Activated CD4-positive, alpha-beta T cell treated with anti-CD3 and anti-CD28 coated beads for 1 hour (primary cell): ENCODE data around the gene RNF123.
A peak's percentile ranks its signal among the peaks of the same experiment; 100 is the strongest.
"Not testable (repeated sequence)": the region's sequence is repeated elsewhere in the genome, so short reads cannot be mapped to it uniquely, and the experiment has no call there.

ENCODE experiments used
- DNase-seq: peaks from one replicate; pipeline ENCODE4 v3.0.0-alpha.2; 2020

The RNF123 gene

DNA sequence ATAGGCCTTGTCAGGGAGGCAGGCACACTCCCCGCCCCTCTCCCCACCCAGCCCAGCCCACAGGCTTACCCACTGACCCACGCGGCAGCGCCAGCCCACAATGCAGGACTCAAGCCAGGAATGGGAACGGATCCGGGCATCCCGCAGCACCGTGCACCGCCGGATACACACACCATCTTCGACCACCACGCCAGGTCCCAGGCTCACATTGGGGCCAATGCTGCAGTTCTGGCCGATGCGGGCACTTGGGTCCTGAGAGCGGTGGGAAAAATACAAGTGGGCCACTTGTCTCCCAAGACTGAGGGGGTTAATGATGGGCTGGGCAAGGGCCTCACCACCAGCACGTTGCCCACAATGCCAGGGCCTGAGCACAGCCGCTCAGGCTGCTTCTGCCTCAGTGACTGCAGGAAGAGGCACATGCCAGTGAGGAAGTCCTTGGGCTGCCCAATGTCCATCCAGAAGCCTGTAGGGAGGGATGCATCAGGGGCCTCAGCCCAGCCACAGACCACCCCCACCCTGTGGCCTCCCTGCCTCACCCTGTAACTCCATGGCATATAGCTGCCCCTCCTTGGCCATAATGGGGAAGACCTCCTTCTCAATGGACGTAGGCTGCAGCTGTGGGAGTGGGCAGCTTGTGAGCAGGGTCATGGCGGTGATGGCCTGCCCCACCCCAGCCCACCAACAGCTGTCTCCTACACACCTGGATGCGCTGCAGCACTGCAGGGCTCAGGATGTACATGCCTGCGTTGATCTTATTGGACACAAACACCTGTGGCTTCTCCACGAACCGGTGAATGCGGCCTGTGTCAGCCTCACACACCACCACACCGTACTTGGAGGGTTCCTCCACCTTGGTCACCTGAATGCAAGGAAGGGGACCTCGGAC is 32.8 kb downstream of the RNF123 start:
- no peak for DNase-seq

DNA sequence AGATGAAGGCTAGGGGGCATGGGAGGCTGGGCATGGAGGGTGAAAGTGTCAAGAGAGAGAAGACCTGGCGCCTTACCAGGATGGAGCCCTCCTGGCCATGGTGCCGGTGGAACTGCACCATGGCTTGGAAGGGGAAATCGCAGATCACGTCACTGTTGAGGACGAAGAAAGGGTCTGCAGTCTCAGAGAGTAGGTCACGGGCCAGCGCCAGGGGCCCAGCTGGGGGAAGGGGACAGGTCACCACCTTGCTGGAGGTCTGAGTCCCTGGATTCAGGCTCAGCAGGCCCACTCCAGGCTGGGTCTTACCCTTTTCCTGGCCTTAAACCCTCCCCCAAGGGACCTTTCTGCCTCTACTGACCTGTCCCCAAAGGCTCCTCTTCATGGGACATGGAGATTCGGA is 33.5 kb downstream of the RNF123 start:
- no peak for DNase-seq

DNA sequence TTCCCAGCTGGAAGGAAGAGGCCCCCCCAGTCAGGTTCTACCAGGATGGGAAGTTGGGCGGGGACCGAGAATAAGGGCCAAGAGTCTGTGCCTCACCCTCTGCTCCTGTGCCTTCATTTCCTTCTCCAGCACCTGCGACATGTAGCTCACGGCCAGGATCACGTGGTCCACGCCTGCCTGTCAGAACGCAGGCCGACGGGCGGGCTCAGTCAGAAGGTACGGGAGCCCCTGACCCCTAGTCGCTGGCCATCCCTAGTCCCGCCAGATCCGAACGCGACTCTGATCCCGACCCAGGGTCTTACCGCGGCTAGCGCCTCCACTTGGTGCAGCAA is 33.9 kb downstream of the RNF123 start:
- DNase-seq = peak; percentile 33

DNA sequence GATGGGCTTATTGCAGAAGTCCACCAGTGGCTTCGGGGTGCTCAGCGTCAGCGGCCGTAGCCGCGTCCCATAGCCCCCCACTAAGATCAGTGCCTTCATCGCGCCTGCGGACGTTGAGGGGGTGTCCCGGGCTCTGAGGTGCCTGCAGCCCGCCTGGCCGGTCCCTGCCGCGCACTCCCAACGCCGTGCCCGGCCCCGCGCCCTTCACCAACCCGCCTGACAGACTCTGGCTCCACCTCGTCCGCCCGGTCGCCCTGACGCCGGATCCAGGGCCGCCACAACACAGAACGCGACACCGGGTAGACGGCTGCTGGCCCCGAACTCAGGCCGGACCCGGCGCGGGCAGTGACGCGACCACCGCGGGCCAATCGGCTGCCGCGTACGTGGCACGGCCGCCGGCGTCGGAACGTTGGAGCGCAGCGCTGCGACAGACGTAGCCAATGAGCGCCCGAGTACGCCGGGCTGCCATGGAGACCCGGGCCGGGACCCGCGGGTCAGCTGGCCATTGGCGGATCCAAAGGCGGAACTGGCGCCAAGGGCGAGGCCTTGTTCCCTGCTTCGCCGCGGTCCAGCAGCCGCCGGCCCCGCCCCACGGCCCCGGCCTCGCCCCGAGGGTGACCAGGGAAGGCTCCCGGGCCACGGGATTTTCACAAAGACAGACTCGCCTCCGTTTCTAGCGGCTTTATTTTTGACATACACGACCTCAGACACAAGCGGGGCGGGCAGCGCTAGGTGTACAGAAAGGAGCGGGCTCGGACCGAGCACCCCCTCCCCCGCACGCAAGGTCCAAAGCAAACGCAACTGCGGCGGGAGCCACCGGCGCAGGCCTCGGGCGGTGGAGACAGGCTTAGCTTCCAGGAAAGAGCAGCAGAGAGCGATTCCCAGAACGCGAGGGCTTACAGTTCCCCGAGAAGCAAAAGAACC is 34.5 kb downstream of the RNF123 start, which contains the start of gene GMPPB:
GMPPB (minus strand) TSS at position 324 of the 924 bp plus-strand sequence; CDS start at position 99, 225 bp downstream.
- DNase-seq = peak; percentile 84

DNA sequence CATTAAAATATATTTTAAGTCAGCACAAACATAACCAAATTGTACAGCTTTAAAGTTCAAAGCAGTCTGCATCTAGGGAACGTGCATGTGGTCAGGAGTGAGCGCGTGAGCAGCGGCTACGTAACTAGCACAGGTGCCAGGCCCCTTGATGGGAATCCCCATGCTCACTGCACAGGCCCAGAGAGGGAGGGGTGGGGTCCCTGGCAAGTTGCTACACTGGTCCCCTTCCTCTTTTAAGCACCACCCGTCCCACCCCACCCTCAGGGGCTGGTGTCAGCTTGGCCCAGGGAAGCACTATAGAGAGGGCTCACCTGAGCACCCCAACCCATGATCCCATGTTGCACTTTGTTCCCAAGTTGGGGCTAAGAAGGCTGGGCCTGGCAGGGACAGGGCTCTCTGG is 35.2 kb downstream of the RNF123 start:
- DNase-seq = no peak

DNA sequence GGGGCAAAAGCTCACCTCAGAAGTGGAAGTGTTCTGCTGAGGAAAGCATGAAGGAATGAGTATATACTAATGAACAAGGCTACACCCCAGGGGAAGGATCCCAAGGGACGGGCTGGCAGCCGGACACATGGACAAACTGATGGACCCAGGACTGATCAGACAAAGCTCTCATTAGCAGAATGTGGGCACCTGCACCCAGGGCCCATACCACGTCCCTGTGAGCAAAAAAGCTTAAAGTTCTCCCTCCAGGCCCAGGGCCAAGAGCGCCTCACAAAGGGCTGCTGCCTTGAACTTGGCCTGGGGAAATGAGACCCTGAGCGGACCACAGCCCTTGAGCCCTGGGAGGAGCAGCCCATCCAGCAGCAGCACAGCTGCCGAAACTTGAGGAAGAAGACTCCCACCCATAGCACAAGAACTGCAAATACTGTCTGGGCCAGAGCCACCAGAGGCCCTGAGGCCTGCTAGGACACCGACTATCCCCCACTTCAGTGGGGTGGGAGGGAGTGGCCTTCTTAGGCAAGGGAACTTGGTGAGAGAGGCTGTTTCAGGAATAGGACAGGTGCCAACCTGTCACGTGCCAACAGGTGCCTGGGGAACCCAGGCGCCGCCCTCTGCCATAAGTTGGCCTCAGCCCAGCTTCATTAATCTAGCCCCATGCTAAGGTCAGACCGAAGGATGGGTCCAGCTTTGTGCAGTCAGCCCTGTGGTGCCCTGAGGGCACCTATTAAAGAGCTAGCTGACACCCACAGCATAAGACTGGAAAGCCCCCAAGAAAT is 36.7 kb downstream of the RNF123 start:
- DNase-seq = no peak

DNA sequence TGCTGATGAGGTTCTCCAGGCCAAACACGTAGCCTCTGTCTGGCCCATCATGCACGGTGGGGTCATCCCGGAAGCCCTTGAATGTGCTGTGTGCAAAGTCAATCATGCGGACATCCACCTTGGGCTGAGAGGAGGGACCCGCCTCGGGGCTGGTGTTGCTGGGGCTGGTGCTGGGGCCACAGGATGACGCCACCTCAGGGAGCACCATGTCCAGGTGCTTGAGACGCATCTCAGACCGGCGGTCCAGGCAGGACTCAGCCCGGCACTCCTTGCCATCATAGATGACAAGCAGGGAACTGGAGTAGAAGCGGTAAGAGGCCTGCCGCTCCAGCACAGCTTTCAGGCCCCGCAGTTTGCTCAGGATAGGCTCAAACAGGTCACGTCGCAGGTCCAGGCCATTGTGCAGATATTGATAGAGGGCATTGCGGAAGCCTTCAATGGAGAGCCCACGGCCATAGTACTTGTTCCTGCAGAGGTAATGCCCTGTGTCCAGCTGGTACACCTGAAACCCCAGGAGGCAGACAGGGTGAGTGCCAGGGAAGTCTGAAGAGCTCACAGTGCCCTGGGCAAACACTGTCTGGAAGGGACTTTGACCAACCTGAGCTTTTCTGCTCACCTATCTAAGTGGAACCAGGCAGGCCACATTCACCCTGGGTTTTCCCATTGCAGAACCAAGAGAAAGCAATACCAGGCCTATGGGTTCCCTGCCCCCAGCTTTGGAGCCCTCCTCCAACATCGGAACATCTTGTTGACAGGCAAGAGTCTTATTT is 38.0 kb downstream of the RNF123 start:
- no peak for DNase-seq

DNA sequence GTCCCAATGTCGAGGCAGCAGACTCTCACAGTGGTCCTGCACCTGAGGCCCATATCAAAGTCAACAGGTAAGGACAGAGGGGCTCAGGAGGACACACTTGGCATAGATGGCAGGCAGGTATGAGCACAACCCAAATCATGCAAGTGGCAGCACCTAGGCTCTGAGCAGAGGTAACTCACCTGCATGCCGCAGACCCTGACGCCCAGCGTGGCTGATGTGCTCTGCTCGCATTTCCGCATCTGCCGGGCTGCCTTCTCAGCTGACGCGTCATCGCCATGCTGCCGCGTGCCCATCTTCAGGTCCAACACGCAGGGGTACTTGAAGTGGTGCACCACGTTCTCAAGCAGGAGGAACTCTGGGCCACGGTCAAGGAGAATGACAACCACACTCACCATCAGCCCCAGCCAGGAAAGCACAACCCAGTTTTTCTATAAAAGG is 38.6 kb downstream of the RNF123 start:
- DNase-seq = no peak

DNA sequence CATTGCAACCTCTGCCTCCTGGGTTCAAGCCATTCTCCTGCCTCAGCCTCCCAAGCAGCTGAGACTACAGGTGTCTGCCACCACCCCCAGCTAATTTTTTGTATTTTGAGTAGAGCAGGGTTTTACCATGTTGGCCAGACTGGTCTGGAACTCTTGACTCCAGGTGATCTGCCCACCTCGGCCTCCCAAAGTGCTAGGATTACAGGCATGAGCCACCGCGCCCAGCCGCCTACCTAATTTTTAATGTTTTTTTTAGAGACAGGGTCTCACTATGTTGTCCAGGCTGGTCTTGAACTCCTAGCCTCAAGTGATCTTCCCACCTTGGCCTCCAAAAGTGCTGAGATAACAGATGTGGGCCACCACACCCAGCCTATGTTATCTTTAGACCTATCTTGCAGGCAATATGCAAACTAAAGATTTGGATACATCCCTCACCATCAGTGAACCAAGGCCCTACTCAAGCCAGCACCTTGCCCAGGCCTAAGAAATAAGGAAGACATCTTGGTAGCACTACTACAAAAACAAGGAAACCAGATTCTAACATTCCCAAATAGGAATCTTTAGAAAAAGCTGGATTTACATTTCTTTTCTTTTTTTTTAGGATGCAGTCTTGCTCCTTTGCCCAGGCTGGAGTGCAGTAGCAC is 40.7 kb downstream of the RNF123 start:
- DNase-seq = no peak

DNA sequence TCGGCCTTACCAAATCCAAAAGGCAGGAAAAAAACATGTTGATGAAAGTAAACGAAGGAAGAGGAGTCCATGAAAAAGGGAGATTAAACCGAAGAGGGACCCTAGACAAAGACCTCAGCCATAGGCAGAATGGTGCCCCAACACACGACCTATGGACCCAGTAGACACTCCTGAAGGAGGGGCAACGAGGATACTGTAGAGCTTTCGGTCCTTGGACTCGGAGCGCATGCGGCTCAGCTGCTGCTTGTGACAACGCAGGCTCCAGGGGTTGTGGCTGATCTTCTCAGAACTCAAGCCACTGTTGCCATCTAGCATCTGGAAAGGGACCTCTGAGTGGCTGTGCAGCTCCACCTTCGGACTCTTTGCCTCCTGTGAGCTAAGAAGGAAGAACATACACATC is 43.2 kb downstream of the RNF123 start:
- no peak for DNase-seq

DNA sequence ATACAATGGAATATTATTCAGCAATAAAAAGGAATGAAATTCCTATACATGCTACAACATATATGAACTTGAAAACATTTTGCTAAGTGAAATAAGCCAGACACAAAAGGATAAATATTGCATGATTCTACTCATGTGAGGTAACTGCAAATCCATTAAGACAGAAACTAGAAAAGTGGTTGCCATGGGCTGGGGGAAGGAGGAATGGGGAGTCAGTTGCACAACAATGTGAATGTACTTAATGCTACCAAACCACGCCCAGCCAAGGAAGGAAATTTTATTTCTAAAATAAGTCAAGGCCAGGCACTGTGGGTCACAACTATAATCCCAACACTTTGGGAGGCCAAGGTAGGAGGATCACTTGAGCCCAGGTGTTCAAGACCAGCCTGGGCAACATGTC is 44.2 kb downstream of the RNF123 start:
- no peak for DNase-seq

DNA sequence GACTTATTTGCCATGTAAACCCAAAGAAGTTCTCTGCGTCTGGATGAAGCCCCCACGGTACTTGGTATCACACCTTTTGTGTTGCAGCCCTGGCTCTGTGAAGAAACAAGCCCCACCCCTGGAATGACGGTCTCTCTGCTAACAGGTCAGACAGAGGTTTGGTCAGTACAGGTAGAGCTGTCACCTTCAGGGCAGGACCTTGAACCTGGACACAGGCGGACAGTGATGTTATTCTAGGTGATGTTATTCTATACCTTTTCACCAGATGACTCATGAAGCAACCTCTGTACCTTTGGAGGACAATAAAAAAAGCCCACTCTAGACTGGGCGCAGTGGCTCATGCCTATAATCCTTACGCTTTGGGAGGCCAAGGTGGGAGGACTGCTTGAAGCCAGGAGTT is 45.4 kb downstream of the RNF123 start:
- DNase-seq = no peak

DNA sequence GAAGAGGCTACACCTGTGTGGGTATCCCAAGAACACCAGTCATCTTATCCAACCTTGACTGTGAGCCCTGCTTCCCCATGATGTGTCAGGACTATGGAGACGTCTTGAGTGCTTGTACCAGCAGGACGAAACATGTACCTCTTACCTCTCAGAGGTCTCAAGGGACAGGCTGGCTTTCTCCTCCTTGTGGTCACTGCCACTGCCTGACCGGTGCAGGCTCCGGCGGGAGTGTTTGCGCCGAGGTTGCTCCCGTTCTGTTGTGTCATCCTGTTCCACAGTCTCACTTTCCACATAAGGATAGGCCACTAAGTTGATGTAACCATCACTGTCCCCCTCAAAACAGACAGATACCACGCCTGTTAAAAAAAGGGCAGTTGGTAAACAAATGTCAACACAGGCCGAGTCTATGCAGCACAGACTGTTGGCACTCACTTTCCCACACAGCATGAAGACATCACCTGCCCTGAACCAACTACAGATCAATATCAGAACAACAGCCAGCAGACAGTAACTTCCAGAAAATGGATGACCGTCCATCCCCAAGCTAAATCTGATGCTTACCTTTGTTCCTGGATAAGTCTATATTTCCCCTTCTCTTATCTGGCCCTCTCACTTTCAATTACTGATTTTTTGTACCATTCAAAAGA is 48.8 kb downstream of the RNF123 start:
- no peak for DNase-seq

DNA sequence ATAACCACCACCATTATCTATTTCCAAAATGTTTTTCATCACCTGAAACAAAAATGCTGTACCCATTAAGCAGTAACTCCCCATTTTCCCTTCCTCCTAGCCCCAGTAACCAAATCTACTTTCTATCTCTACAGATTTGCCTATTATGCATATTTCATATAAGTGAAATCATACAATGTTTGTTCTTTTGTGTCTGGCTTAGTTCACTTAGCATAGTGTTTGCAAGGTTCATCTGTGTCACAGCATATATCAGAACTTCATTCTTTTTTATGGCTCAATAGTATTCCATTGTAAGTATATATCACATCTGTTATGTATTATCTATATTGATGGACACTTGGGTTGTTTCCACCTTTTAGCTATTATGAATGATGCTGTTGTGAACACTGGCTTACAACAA is 51.1 kb downstream of the RNF123 start:
- DNase-seq = no peak

DNA sequence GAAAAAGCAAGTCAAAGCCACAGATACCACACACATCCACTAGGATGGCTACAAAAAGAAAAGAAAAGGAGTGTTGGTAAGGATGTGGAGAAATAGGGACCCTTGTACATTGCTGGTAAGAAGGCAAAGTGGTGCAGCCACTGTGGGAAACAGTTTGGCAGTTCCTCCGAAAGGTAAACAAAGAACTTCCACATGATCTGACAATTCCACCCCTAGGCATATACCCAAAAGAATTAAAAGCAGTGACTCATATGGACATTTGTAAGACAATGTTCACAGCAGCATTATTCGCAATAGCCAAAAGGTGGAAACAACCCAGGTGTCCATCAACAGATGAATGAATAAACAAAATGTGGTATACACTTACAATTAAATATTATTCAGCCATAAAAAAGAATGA is 56.6 kb downstream of the RNF123 start:
- DNase-seq = no peak

DNA sequence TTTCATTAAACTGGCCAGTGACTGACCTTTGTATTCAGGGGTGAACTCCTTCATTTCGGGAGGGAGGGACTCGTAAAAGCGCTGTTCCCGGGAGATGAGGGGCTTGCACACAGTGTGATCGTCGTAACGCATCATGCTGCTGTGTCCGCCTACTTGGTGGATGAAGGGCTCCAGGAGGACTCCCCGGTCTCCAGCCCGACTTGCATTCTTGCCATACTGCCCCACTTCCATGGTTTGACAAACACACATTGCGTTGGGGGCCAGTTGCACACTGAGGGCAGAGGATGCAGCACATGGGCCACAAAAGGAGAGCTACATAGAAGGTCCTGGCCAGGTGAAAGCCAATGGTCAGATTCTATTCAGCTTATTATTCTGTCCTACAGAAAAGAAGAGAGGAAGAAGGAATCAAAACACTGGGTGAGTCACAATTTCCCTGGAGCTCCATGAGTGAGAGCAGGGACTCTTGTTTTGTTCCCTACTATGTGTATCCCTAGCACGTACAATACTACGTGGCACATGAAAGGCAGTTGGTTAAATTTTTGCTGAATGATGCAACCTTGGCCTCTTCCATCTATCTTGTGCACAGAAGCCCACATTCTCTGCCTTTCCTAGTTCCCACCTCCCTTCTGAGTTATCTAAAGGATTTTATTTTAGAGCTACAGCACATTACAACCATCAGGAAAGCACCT is 58.6 kb downstream of the RNF123 start:
- no peak for DNase-seq

DNA sequence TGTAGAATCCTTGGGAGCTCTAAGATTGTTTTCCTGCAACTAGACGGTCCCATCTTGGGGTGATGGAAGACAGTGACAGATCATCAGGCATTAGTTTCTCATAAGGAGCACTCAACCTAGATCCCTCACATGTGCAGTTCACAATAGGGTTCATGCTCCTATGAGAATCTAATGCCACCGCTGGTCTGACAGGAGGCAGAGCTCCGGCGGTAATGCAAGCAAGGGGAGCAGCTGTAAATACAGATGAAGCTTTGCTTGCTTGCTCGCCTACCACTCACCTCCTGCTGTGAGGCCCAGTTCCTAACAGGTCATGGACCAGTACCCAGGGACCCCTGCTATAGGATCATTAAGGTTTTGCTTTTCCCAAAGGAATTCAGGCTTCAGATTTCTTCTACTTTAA is 59.5 kb downstream of the RNF123 start:
- not testable (repeated sequence) for DNase-seq

DNA sequence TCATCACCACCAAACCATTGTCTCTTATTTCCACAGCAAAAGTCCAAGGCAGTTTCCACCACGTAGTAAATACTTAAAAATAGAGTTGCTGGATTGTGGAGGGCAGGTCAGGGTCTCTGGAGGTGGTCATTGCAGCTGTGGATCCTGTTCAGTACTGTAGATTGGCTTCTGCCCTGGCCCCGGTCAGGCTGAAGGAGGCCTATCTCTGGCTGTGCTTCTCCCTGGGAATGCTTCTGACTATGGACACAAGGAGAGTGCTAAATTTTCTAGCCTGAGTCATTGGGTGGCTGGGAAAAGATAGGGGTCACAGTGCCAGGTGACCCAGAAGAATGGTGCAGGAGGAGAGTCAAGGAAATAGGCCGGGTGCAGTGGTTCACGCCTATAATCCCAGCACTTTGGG is 60.7 kb downstream of the RNF123 start:
- DNase-seq = no peak

DNA sequence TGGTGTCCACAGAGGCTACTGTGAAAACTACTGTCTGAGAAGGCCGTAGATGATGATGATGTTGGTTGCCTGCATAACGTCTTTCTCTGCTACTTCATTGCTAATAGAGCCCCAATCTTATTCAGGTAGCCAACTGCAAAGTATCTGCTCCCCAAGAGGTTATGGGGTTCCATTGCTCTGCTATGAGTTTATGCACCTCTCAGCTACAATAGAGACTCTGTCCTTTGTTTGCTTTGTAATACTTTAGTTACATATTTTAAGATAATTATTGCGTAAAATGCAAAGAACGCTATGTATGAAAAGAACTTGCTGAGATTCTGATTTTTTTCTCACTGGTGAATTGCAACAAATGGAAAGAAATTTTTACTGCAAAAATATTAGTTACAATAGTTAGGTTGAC is 62.1 kb downstream of the RNF123 start:
- no peak for DNase-seq

DNA sequence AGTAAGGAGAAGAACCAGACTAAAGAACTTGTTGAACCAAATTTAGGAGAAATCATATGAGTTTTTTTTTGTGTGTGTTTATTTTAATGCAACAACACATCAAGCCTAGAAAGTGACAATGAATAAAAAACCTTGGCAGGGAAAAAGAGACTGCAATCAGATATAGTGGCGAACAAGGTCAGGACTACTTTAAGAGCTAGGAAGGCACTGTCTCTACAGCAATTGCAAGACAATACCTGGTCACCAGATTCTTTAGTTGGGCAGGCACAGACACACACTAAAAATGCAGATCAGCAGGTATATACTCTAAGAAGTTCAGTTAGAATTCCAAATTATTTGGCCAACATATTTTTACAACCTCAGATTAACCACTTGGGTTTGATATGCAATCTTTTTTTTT is 65.2 kb downstream of the RNF123 start:
- no peak for DNase-seq

DNA sequence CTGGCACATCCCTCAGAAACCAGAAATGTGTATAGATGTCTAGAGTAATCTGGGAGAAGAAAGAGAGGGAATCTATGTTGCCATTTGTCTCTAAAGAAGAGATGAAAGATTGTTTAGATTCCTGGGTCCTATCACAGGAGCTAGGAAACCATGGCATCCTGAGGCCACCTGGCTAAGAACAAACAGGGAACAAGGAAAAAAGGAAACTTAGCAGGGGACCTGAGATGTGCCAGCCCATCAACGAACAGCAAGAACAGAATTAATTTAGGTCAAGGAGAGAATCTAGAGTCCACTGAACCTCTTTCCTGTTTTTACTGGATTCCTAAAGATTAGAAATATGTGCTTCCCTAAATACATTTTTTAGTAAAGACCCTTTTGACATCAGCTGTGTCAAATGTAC is 66.7 kb downstream of the RNF123 start:
- no peak for DNase-seq
